GM19397 (cell line): Measurements from ENCODE around the gene RYR1.
"Not testable (repeated sequence)": the region's sequence is repeated elsewhere in the genome, so short reads cannot be mapped to it uniquely, and the experiment has no call there.

Experiments used
- ATAC-seq: cut with Tn5 transposase; IDR thresholded peaks from one replicate; pipeline ENCODE4 v1.9.1; 2021; ENCODE audit warnings: mild to moderate bottlenecking, moderate library complexity; ENCODE audit not compliant: unreplicated experiment

Gene RYR1

GRCh38 chr19:38537071-38537936, 103.8 kb downstream of the RYR1 start:
- ATAC-seq, result no peak

- no peak for ATAC-seq
Observed at GRCh38 chr19:38538386-38538785, 104.9 kb downstream of the RYR1 start.

DNA sequence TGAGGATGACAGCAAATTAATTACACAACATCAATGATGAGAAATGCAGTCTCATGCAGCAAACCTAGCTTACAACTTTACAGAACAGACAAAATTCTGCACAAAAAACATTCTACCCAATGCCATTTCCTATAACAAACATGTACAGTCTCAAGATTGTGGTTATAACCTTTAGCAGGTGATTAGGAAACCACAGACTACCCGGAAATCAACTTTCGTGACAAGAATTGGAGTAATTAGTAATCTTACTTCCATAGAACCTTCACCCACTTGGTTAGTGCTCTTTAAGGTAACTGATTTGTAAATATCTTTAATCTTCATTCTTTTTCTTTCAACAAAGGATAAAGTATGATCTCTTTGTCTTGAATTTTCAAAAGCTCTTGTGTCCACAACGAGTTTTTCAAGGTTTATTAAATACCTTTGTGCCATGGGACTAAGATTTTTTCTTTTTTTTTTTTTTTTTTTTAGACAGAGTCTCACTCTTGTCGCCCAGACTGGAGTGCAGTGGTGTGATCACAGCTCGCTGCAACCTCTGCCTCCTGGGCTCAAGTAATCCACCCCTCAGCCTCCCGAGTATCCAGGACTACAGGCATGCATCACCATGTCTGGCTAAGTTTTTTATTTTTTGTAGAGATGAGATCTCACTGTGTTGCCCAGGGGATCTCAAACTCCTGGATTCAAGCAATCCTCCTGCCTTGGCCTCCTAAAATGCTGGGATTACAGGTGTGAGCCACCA, 105.5 kb downstream of the RYR1 start:
- ATAC-seq, result no peak

- ATAC-seq, result no peak
Observed at GRCh38 chr19:38539751-38540150, 106.3 kb downstream of the RYR1 start.

DNA sequence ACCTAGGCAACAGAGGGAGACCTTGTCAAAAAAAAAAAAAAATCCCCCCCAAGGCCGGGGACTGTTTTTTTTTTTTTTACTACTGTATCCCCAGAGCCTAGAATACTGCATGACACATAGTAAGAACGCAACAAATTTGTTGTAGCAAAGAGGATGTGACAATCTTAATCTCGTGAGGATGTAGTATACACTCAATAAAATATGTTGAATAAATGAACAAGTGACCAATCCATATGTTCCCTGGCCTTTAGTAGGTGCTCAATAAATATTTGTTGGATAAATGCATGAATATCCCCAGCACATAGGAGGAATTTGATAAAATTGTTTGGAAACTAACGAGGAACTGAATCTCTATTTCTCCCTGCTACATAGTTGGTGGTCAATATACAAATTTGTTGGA, 108.5 kb downstream of the RYR1 start:
- no peak for ATAC-seq

DNA sequence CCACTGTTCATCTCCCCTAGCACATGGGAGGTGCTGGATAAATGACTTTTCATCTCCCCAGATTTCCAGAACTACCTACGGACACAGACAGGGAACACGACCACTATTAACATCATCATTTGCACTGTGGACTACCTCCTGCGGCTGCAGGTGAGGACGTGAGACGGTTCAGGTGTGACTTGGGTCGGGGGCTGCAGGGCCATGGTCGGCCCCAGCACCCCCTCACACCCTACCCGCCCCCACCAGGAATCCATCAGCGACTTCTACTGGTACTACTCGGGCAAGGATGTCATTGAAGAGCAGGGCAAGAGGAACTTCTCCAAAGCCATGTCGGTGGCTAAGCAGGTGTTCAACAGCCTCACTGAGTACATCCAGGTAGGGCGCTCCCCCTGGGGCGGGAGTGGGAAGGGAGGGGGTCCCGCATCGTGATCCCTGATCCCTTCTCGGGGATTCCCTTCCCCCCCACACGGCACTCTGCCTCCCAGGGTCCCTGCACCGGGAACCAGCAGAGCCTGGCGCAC, 109.9 kb downstream of the RYR1 start:
- no peak for ATAC-seq

DNA sequence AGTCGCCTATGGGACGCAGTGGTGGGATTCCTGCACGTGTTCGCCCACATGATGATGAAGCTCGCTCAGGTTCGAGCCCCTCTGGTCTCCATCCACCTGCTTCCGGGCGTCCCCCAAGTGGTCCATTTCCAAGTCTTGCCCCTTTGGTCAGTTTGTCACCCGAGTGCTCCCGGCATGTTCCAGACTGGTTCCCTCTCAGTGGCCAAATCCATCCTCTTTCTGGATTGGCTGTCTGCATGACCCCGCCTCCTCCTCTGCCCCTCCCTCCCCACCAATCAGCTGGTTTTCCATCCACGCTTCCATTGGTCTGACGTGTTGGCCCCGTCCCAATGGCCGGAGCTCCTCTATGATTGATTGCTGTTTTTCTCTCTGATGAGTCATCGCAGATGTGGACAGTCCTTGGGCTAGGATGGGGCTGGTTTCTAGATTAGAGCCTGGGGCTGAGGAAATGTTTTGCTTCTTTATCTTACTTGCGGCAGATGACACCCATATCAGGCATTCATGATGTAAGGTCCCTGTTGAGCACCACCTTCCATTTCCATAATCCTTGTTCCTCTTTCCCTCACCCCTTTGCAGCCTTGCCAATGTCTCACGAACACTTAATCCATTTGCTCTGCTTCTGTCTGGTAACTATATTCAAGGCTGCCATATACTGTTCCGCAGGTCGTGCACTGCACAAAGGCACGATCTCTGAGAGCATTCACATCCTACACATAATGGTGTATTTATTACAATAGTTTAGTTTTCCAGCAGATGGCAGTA, 110.5 kb downstream of the RYR1 start:
- ATAC-seq, result no peak

DNA sequence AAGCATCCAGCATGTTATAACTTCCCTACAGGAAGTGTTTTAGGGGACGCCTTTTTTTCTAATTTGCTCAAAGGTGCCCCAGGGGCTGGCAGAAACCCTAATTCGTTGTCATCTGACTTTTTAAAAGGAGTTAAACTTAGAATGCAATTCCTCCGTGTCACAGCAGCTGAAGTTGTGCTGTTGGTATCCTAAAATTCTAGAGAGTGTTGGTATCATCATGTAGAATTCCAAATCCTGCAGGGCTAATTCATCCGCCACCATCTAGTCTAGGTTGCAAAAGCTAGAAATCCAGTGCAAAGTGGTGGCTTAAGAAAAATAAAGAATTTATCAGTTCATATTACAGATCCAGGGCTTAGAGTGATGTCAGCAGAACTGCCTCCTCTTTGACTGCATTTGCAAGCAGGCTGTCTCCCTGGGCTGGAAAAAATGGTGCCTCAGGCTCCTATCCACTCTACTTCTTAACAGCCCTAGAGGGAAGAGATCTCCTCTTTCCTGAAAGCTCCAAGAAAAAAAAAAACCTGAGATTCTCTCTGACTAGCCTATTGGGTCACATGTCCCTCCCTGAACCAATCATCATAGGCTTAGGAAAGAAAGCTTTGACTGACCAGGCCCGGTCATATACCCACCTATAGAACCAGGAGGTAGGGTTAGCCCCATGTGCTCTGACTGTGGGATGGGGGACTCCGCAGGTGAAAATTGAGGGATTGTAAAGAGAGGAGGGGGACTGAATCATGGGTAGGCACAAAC, 111.3 kb downstream of the RYR1 start:
- ATAC-seq, result no peak

- no peak for ATAC-seq
Observed at GRCh38 chr19:38545596-38545995, 112.1 kb downstream of the RYR1 start.

DNA sequence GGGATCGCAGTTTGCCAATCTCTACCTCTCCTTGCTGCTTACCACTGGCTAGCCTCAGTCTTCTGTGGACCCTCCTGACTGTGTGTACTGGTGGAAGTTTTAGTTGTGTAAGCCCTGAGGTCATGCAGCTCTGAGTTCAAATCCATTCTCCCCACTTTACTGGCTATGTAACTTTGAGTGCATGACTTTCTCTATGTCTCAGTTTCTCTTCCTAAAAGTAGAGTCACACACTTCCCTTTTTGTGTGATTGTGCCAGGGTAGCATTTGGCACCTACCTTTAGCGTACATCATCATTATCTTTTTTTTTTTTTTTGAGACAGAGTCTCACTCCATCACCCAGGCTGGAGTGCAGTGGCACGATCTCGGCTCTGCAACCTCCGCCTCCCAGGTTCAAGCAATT, 113.9 kb downstream of the RYR1 start:
- no peak for ATAC-seq

DNA sequence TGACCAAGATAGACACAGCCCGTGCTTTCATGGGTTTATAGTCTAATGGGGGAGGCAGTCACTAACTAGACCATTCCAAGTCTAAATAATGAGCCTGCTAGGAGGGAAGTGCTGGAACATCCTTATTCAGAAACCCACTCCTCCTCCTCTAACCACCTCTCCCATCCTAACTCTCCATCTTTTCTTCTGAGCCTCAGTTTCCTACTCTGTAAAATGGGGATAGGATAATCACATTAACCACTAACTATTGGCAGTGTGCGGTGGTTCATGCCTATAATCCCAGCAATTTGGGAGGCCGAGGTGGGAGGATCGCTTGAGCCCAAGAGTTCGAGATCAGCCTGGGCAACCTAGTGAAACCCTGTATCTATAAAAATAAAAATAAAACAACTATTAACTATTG, 115.6 kb downstream of the RYR1 start:
- no peak for ATAC-seq

- no peak for ATAC-seq
Observed at GRCh38 chr19:38549942-38550341, 116.5 kb downstream of the RYR1 start.

DNA sequence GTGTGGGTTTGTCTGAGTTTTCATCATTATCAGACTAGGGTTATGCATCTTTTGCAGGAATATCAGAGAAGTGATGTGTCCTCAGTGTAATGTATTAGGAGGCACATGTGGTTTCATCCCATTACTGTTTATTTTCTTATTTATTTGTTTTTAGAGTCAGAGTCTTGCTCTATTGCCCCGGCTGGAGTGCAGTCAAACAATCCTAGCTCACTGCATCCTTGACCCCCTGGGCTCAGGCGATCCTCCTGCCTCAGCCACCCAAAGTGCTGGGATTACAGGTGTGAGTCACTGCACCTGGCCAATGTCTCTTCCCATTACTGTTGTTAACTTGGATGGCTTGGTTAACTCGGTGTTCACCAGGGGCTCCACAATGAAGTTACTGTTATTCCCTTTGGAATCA, 116.9 kb downstream of the RYR1 start:
- no peak for ATAC-seq

DNA sequence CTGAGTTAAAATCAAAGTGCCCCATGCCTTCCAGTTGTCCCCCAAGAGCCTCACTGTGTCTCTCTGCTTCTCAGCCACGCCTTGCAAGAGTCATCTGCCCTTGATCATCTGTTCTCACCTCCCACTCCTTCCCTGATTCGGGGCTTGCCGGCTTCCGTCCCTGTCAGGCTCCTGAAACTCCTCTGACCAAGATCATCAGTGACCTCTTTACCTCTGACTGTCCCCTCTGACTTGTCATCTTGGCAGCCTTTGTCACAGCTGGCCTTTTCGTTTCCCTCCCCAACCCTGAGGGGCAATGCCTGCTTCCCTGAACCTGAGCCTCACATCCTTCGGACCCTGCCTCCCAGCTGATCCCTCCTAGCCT, 117.9 kb downstream of the RYR1 start:
- no peak for ATAC-seq

DNA sequence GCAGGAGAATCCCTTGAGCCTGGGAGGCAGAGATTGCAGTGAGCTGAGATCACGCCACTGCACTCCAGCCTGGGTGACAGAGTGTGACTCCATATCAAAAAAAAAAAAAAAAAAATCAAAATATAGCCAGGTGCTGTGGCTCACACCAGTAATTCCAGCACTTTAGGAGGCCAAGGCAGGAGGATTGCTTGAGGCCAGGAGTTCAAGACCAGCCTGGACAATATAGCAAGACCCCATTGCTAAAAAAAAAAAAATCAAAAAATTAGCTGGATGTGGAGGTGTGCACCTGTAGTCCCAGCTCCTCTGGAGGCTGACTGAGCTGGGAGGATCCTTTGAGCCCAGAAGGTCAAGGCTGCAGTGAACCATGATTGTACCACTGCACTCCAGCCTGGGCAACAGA, 119.7 kb downstream of the RYR1 start:
- ATAC-seq, result not testable (repeated sequence)

DNA sequence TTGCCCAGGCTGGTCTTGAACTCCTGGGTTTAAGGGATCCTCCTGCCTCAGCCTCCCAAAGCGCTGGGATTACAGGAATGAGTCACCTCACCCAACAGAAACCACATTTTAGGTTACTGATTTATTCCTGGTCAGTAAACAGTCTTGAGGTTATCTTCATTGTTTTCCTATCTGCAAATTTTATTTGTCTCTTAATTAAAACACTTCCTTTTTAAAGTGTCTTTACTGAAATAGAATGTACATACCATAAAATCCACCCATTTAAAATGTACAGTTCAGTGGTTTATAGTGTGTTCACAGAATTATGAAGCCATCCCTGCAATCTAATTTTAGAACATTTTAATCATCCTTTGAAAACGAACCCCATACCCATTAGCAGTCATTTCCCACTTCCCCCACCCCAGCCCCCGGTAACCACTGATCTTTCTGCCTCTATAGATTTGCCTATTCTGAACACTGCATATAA, 121.2 kb downstream of the RYR1 start:
- ATAC-seq, result no peak

DNA sequence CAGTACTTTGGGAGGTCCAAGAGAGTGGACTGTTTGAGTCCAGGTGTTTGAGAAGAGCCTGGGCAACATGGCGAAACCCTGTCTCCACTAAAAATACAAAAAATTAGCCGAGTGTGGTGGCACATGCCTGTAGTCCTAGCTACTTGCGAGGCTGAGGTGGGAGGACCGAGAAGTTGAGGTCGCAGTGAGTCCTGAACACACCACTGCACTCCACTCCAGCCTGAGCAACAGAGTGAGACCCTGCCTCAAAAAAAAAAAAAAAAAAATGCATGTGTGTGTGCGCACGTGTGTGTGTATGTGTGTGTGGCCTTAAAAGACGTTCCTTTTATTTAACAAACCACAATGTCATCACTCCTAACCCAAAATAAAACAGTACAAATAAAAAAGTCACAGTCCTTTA, 121.7 kb downstream of the RYR1 start:
- no peak for ATAC-seq

DNA sequence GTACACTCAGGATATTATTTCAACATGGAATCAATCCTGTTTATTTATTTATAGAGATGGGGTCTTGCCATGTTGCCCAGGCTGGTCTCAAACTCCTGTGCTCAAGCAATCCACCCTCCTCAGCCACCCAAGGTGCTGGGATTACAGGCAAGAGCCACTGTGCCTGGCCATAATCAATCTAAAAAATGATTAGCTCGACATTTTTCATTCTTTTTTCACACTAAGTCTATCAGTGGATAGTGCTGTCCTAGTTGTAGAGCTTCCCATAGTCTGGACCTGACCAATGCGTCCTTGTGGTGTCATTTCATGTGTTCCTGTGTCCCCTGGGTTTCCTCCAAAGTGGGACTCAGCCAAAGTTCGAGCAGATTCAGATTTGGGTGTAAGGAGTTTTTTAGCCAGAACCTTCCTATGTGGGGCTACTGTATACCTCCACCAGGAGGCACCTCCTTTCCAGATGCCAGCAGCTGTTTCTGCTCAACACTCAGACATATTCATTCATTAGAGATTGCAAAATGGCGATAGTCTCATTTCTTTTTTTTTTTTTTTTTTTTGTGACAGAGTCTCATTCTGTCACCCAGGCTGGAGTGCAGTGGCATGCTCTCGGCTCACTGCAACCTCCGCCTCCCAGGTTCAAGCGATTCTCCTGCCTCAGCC, 123.2 kb downstream of the RYR1 start:
- ATAC-seq, result no peak

DNA sequence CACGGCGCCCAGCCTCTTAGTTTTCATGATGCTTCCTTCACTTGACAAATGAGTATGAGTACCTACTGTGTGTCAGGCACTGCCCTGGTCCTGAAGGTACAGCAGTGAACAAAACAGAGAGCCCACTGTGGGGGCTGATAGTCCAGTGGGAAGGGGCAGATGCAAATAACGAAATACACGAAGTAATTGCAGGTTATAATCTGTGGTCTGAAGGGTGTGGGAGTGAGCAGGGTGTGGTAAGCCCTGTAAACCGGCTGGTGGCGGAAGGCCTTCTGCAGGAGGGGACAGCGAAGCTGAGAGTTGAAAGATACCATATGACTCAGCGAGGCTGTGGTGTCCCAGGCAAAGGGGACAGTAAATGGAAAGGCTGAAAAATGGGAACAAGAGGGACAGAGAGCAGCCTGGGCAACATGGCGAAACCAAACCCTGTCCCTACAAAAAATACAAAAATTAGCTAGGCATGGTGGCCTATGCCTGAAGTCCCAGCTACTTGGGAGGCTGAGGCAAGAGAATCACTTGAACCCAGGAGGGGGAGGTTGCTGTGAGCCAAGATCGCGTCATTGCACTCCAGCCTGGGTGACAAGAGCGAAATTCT, 123.8 kb downstream of the RYR1 start:
- ATAC-seq, result no peak

DNA sequence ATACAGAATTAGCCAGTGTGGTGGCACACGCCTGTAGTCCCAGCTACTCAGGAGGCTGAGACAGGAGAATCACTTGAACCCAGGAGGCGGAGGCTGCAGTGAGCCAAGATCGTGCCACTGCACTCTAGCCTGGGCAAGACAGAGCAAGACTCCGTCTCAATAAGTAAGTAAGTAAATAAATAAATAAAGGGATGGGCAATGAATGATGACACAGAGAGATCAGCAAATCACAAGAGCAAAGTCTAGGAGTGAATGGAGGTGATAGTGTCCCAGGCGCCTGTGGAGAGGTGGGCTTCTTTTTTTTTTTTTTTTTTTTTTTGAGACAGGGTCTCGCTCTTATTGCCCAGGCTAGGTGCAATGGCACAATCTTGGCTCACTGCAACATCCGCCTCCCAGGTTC, 125.4 kb downstream of the RYR1 start:
- not testable (repeated sequence) for ATAC-seq
